BLaER1 treated with 17β-estradiol and CSF1 and Interleukin-3, amounts not matched to agents 10 nM and 100 nM (cell line): Measurements from ENCODE around the gene MAD1L1.

Experiments
- H3K27ac ChIP-seq, 11 experiments: shearing (Covaris generic); formaldehyde crosslinking; 2 replicates each; pipeline ENCODE4 v1.8.1; 2022
- H3K27me3 ChIP-seq, 11 experiments: shearing (Covaris generic); formaldehyde crosslinking; 2 replicates each; pipeline ENCODE4 v1.8.1; 2022
- H3K36me3 ChIP-seq, 11 experiments: shearing (Covaris generic); formaldehyde crosslinking; 2 replicates each; pipeline ENCODE4 v1.8.1; 2022
- H3K4me1 ChIP-seq, 10 experiments: shearing (Covaris generic); formaldehyde crosslinking; 2 replicates each; pipeline ENCODE4 v1.8.1; 2022
- H3K4me2 ChIP-seq, 11 experiments: shearing (Covaris generic); formaldehyde crosslinking; 2 replicates each; pipeline ENCODE4 v1.8.1; 2022
- H3K4me3 ChIP-seq, 10 experiments: shearing (Covaris generic); formaldehyde crosslinking; 2 replicates each; pipeline ENCODE4 v1.8.1; 2022
- H3K9ac ChIP-seq, 11 experiments: shearing (Covaris generic); formaldehyde crosslinking; 2 replicates each; pipeline ENCODE4 v1.8.1; 2022
- H3K9me3 ChIP-seq, 11 experiments: shearing (Covaris generic); formaldehyde crosslinking; replicated peaks in 1 of 11; 2 replicates each; pipeline ENCODE4 v1.8.1; 2022
- H4K20me1 ChIP-seq, 11 experiments: shearing (Covaris generic); formaldehyde crosslinking; 2 replicates each; pipeline ENCODE4 v1.8.1; 2022
- Cebpa-rat ChIP-seq, 11 experiments: shearing (Covaris generic); IDR thresholded peaks; 2 replicates each; pipeline ENCODE4 v1.8.1; 2022

The MAD1L1 gene

GRCh38 chr7:2116989-2117591, 115.7 kb downstream of the MAD1L1 start:
- H3K9ac ChIP-seq = peak overlapping the region in 4 of 11 experiments; percentile 32 to 62 (median 43); a peak in 6 of 22 replicates
- peaks cover 63 to 100% (median 100%) of the 10 kb centered on the region in 10 experiments for H3K4me1 ChIP-seq
- peaks cover 23 to 92% (median 72%) of the 10 kb centered on the region in 11 experiments; a peak in 21 of 22 replicates for H4K20me1 ChIP-seq
- H3K27ac ChIP-seq = peak overlapping the region in 8 of 11 experiments; percentile 6 to 46 (median 22); a peak in 9 of 22 replicates
- H3K27me3 ChIP-seq = peaks cover 0 to 20% (median 0%) of the 10 kb centered on the region in 11 experiments; a peak in 9 of 22 replicates
- H3K36me3 ChIP-seq = peaks cover 13 to 52% (median 20%) of the 10 kb centered on the region in 11 experiments; a peak in 21 of 22 replicates
- no peak for TF ChIP-seq Cebpa-rat (IDR thresholded peaks at IDR 0.05)
- peak overlapping the region in 1 of 10 experiments; percentile 11; a peak in 1 of 20 replicates for H3K4me3 ChIP-seq
- H3K9me3 ChIP-seq = peaks cover 8 to 22% (median 15%) of the 10 kb centered on the region in 11 experiments; a peak in 19 of 22 replicates
- H3K4me2 ChIP-seq = peak overlapping the region; percentile 45 to 99 (median 94); a peak in 20 of 22 replicates

GRCh38 chr7:2116448-2116810, 116.3 kb downstream of the MAD1L1 start:
- Histone ChIP-seq H3K9ac (peak overlapping the region in 5 of 11 experiments; percentile 31 to 62 (median 54); a peak in 6 of 22 replicates), H3K4me1 (peaks cover 69 to 100% (median 100%) of the 10 kb centered on the region in 10 experiments), H3K9me3 (peaks cover 8 to 22% (median 15%) of the 10 kb centered on the region in 11 experiments; a peak in 19 of 22 replicates), H3K27ac (peak overlapping the region in 5 of 11 experiments; percentile 6 to 63 (median 37); a peak in 6 of 22 replicates), H3K36me3 (peaks cover 12 to 52% (median 20%) of the 10 kb centered on the region in 11 experiments; a peak in 21 of 22 replicates), H3K4me3 (peak overlapping the region in 1 of 10 experiments; percentile 11; a peak in 2 of 20 replicates), H3K27me3 (peaks cover 0 to 18% (median 0%) of the 10 kb centered on the region in 11 experiments; a peak in 9 of 22 replicates), H4K20me1 (peaks cover 17 to 92% (median 65%) of the 10 kb centered on the region in 11 experiments; a peak in 21 of 22 replicates), H3K4me2 (peak overlapping the region; percentile 63 to 99 (median 94))
- no peak for TF ChIP-seq Cebpa-rat (IDR thresholded peaks at IDR 0.05)

- TF ChIP-seq Cebpa-rat (IDR thresholded peaks at IDR 0.05) = no peak
- Histone ChIP-seq H3K27me3 (peaks cover 0 to 13% (median 0%) of the 10 kb centered on the region in 11 experiments; a peak in 9 of 22 replicates), H3K36me3 (peaks cover 12 to 46% (median 19%) of the 10 kb centered on the region in 11 experiments; a peak in 21 of 22 replicates), H3K4me3 (peak overlapping the region in 2 of 10 experiments; percentile 14 to 19; a peak in 2 of 20 replicates), H3K9me3 (peaks cover 8 to 22% (median 15%) of the 10 kb centered on the region in 11 experiments; a peak in 19 of 22 replicates), H3K4me1 (peaks cover 70 to 100% (median 100%) of the 10 kb centered on the region in 10 experiments), H4K20me1 (peaks cover 11 to 92% (median 60%) of the 10 kb centered on the region in 11 experiments; a peak in 21 of 22 replicates), H3K4me2 (peak overlapping the region; percentile 63 to 99 (median 94)), H3K9ac (peak overlapping the region in 7 of 11 experiments; percentile 12 to 62 (median 50); a peak in 12 of 22 replicates), H3K27ac (peak overlapping the region in 8 of 11 experiments; percentile 30 to 63 (median 44); a peak in 15 of 22 replicates)
Observed at GRCh38 chr7:2115760-2116447, 116.8 kb downstream of the MAD1L1 start.

- Histone ChIP-seq H3K9ac (peak overlapping the region in 6 of 11 experiments; percentile 12 to 62 (median 50); a peak in 8 of 22 replicates), H3K27ac (peak overlapping the region in 8 of 11 experiments; percentile 30 to 63 (median 44); a peak in 14 of 22 replicates), H3K4me1 (peaks cover 70 to 100% (median 100%) of the 10 kb centered on the region in 10 experiments)
Observed at GRCh38 chr7:2114926-2115759, 117.6 kb downstream of the MAD1L1 start.

GRCh38 chr7:2114052-2114451, 118.7 kb downstream of the MAD1L1 start:
- Histone ChIP-seq H4K20me1 (peaks cover 7 to 88% (median 49%) of the 10 kb centered on the region in 11 experiments; a peak in 17 of 22 replicates), H3K9ac (no peak overlapping the region), H3K4me1 (peaks cover 75 to 100% (median 100%) of the 10 kb centered on the region in 10 experiments), H3K9me3 (peaks cover 8 to 22% (median 15%) of the 10 kb centered on the region in 11 experiments; a peak in 19 of 22 replicates), H3K27me3 (0 out of 22 replicates have a peak, but pooled peaks cover 0 to 5% (median 0%) of the 10 kb centered on the region in 11 experiments), H3K36me3 (peaks cover 12 to 42% (median 19%) of the 10 kb centered on the region in 11 experiments; a peak in 21 of 22 replicates), H3K27ac (no peak overlapping the region; a peak in 2 of 22 replicates), H3K4me2 (peak overlapping the region in 9 of 11 experiments; percentile 85 to 99 (median 95); a peak in 19 of 22 replicates), H3K4me3 (0 out of 20 replicates have a peak overlapping the region, but pooled peaks of 1 of the 10 experiments have one; percentile 15)
- TF ChIP-seq Cebpa-rat (IDR thresholded peaks at IDR 0.05) = no peak

More at GRCh38 chr7:2114926-2115759, 117.6 kb downstream of the MAD1L1 start:
- Histone ChIP-seq H3K4me3 (peak overlapping the region in 2 of 10 experiments; percentile 14 to 19; a peak in 1 of 20 replicates), H3K27me3 (peaks cover 0 to 5% (median 0%) of the 10 kb centered on the region in 11 experiments; a peak in 1 of 22 replicates), H3K36me3 (peaks cover 12 to 46% (median 19%) of the 10 kb centered on the region in 11 experiments; a peak in 21 of 22 replicates), H3K9me3 (peaks cover 8 to 22% (median 15%) of the 10 kb centered on the region in 11 experiments; a peak in 19 of 22 replicates), H3K4me2 (peak overlapping the region; percentile 63 to 99 (median 94)), H4K20me1 (peaks cover 7 to 89% (median 52%) of the 10 kb centered on the region in 11 experiments; a peak in 19 of 22 replicates)
- TF ChIP-seq Cebpa-rat (IDR thresholded peaks at IDR 0.05) = no peak

- Histone ChIP-seq H3K4me2 (peak overlapping the region; percentile 85 to 99 (median 95)), H3K4me1 (peaks cover 90 to 100% (median 100%) of the 10 kb centered on the region in 10 experiments)
- TF ChIP-seq Cebpa-rat (IDR thresholded peaks at IDR 0.05) = no peak
Observed at GRCh38 chr7:2112261-2113198, 120.2 kb downstream of the MAD1L1 start.

More at GRCh38 chr7:2112261-2113198, 120.2 kb downstream of the MAD1L1 start:
- H4K20me1 ChIP-seq = peaks cover 0 to 87% (median 38%) of the 10 kb centered on the region in 11 experiments; a peak in 16 of 22 replicates
- H3K27me3 ChIP-seq = peaks cover 0 to 16% (median 0%) of the 10 kb centered on the region in 11 experiments; a peak in 3 of 22 replicates
- H3K9me3 ChIP-seq = peaks cover 4 to 22% (median 8%) of the 10 kb centered on the region in 11 experiments; a peak in 19 of 22 replicates
- peak overlapping the region in 9 of 11 experiments; percentile 42 to 80 (median 72); a peak in 19 of 22 replicates for H3K9ac ChIP-seq
- peak overlapping the region in 9 of 10 experiments; percentile 2 to 62 (median 51); a peak in 14 of 20 replicates for H3K4me3 ChIP-seq
- H3K27ac ChIP-seq = peak overlapping the region in 9 of 11 experiments; percentile 32 to 88 (median 82); a peak in 17 of 22 replicates
- H3K36me3 ChIP-seq = peaks cover 12 to 27% (median 18%) of the 10 kb centered on the region in 11 experiments; a peak in 20 of 22 replicates
